Thoracic aorta (tissue), 2 donors: ENCODE results near the gene CCDC33. TPM values are rescaled to one million over a fixed set of nuclear protein-coding genes. Genes with fewer than 3 reads are reported as not detected.

ENCODE experiments used
- ATAC-seq: fragments of 150-250 bp; one replicate; pipeline ENCODE4 v1.8.0; 2017; ENCODE audit warnings: low read depth; ENCODE audit not compliant: insufficient number of reproducible peaks, low FRiP score
- DNase-seq: peaks from one replicate; pipeline ENCODE4 v3.0.0-alpha.2; 2020; ENCODE audit warnings: low spot score
- H3K27ac ChIP-seq, 2 donors: fragments of 200-600 bp; sonication (generic); 1 replicate in 1 of 2; 2 replicates in 1 of 2; pipeline ENCODE4 v1.5.1; 2016; ENCODE audit warnings: mild to moderate bottlenecking in 2 of 2, moderate library complexity in 2 of 2
- H3K27me3 ChIP-seq: fragments of 200-600 bp; sonication (generic); replicated peaks from 2 replicates; pipeline ENCODE4 v1.6.0; 2016; ENCODE audit warnings: mild to moderate bottlenecking; ENCODE audit not compliant: insufficient read depth
- H3K36me3 ChIP-seq: fragments of 200-600 bp; sonication (generic); one replicate; pipeline ENCODE4 v1.5.1; 2016
- H3K4me1 ChIP-seq, 2 donors: fragments of 200-600 bp; sonication (generic); 1 replicate in 1 of 2; 2 replicates in 1 of 2; pipeline versions ENCODE4 v1.5.1 to v1.6.0; 2016; ENCODE audit warnings: low read depth in 2 of 2, mild to moderate bottlenecking in 1 of 2; ENCODE audit not compliant: control insufficient read depth in 1 of 2
- H3K4me3 ChIP-seq: fragments of 200-600 bp; sonication (generic); 2 replicates; pipeline ENCODE4 v1.5.1; 2016; ENCODE audit warnings: mild to moderate bottlenecking
- H3K9me3 ChIP-seq: fragments of 200-600 bp; sonication (generic); 2 replicates; pipeline ENCODE4 v1.5.1; 2016
- CTCF ChIP-seq: fragments of 200-600 bp; sonication (generic); IDR thresholded peaks from one replicate; pipeline ENCODE4 v1.5.1; 2019; ENCODE audit warnings: antibody characterized with exemption
- total RNA-seq, 2 donors: library from RNA; depleted of rRNA; stranded (reverse); fragments of >200 nt; gene quantifications; one replicate each; pipeline versions ENCODE4 v1.1.0 to v1.2.3, GENCODE V29; 2016

CCDC33 gene
- total RNA-seq, 2 donors from 2014 or later, result not detected

GRCh38 chr15:74275957-74276356 is 39.8 kb downstream of the CCDC33 start:
- ATAC-seq (no peak), DNase-seq (no peak)
- Histone ChIP-seq H3K27me3 (no peaks in the 10 kb centered on the region), H3K27ac (no peak overlapping the region), H3K9me3 (no peaks in the 10 kb centered on the region), H3K4me3 (no peak overlapping the region), H3K36me3 (no peaks in the 10 kb centered on the region), H3K4me1 (no peaks in the 10 kb centered on the region)
- no peak for TF ChIP-seq CTCF

- TF ChIP-seq CTCF, result no peak
- no peak for ATAC-seq
- H3K27me3 ChIP-seq, result no peaks in the 10 kb centered on the region
Measured at GRCh38 chr15:74276560-74276959, 40.4 kb downstream of the CCDC33 start.

GRCh38 chr15:74277242-74277810 is 41.2 kb downstream of the CCDC33 start:
- ATAC-seq (no peak), DNase-seq (no peak)
- Histone ChIP-seq H3K4me1 (no peaks in the 10 kb centered on the region), H3K9me3 (no peaks in the 10 kb centered on the region), H3K36me3 (no peaks in the 10 kb centered on the region), H3K4me3 (no peak overlapping the region), H3K27me3 (no peaks in the 10 kb centered on the region), H3K27ac (no peak overlapping the region)
- no peak for TF ChIP-seq CTCF

More at GRCh38 chr15:74276560-74276959, 40.4 kb downstream of the CCDC33 start:
- Histone ChIP-seq H3K27ac (no peak overlapping the region), H3K9me3 (no peaks in the 10 kb centered on the region), H3K36me3 (no peaks in the 10 kb centered on the region), H3K4me1 (no peaks in the 10 kb centered on the region), H3K4me3 (no peak overlapping the region)
- DNase-seq, result no peak

GRCh38 chr15:74278207-74278606 is 42.1 kb downstream of the CCDC33 start:
- Histone ChIP-seq H3K4me1 (no peaks in the 10 kb centered on the region), H3K27me3 (no peaks in the 10 kb centered on the region), H3K9me3 (no peaks in the 10 kb centered on the region), H3K27ac (no peak overlapping the region), H3K36me3 (no peaks in the 10 kb centered on the region), H3K4me3 (no peak overlapping the region)
- DNase-seq (no peak), ATAC-seq (no peak)
- no peak for TF ChIP-seq CTCF

- Histone ChIP-seq H3K36me3 (no peaks in the 10 kb centered on the region), H3K9me3 (no peaks in the 10 kb centered on the region), H3K4me3 (no peak overlapping the region), H3K4me1 (no peaks in the 10 kb centered on the region), H3K27ac (no peak overlapping the region), H3K27me3 (no peaks in the 10 kb centered on the region)
- ATAC-seq (no peak), DNase-seq (no peak)
- no peak for TF ChIP-seq CTCF
Measured at GRCh38 chr15:74281147-74282133, 45.3 kb downstream of the CCDC33 start.
